GM21717 (cell line): Measurements from ENCODE around the gene MSRB3.

ENCODE experiments used
- ATAC-seq: cut with Tn5 transposase; IDR thresholded peaks from one replicate; pipeline ENCODE4 v1.9.1; 2021; ENCODE audit warnings: mild to moderate bottlenecking, moderate library complexity; ENCODE audit not compliant: unreplicated experiment

Gene MSRB3

DNA sequence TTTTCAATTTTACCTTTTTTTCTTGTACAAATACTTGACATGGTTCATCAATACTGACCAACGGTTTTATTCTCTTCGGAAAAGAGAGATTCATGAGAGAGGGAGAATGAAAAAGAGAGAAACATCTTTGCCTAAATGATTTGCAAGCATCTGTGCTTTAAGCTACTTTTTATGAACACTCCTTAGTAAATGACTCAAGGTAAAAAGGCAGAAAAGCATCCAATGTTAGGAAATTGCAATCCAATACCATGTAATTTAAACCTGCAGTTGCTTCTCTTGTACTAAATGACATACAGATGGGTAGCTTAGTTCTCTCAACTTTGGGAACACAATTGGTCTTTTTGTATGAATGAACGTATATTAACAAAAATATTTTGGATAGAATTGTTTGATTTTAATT, 46.1 kb downstream of the MSRB3 start:
- no peak for ATAC-seq

- ATAC-seq, result no peak
These were observed 46.7 kb downstream of the MSRB3 start for GRCh38 chr12:65325183-65325582.

DNA sequence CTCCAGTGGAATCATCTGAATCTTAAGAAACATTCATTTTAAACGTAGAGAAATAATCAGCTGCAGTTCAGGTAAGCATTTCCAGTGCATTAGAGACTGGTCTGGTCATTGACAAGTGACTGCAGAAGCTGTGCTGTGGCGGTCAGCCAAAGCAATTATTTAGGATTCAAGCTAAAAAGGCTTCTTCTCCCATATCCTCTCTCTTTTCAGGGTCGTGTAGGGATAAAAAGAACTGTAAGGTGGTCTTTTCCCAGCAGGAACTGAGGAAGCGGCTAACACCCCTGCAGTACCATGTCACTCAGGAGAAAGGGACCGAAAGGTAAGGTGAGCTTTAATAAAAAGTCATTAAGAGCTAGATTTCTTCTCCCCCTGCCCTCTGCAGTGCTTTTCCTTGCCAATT, 48.1 kb downstream of the MSRB3 start:
- no peak for ATAC-seq

GRCh38 chr12:65327207-65328076, 49.0 kb downstream of the MSRB3 start:
- ATAC-seq, result no peak

DNA sequence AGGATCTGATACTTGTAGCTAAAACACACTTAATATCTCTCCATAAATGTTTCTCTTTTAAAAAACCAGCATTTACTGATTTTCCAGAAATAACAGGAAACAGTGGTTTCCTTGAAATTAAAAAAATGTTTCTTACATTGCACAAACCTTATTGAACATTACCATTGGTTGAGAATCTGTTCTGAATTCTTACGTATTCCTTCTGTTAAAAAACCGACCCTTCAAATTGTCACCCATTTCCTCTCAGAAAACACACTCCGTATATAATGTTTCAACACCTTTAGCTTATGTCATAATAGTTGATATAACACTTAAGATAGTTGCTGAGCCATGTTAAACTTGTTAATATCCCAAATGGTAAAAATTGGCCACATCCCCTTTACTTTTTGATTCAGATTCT, 51.2 kb downstream of the MSRB3 start:
- ATAC-seq, result no peak

DNA sequence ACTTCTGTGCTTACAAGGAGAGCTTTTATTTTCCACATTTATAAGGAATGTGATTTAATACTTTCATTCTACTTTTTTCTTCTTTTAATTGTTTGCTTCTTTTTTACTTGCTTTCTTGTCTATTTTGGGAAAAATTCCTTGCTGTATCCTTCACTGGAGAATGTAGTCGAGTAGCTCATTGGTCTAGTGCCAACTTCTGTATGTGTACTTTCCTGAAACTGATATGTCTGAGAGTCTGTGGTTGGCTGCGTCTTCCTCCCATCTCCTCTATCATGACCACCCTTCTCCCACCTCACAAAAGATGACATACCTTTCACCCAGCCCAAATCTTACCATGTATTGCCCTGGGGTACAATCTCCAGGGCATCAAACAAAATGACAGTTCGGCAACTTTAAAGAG, 51.8 kb downstream of the MSRB3 start:
- ATAC-seq, result no peak

DNA sequence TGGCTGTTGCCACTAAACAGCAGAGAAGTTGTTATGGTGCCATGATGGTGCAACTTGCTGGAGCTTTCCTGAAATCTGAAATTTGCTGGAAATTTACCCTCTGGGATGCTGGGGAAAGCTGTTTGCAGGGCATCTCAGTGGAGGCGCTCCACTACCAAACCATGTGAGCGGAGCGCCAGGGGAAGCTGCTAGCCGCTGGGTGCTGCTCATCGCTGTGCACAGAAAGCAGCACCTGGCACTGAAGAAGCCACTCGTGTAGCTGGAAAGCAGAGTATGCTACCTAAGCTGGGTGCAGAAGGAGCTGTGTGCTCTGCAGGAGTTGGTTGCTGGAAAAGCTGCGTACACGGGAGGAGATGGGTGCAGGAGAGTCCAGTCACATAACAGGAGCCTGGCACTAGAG, 53.0 kb downstream of the MSRB3 start:
- no peak for ATAC-seq

DNA sequence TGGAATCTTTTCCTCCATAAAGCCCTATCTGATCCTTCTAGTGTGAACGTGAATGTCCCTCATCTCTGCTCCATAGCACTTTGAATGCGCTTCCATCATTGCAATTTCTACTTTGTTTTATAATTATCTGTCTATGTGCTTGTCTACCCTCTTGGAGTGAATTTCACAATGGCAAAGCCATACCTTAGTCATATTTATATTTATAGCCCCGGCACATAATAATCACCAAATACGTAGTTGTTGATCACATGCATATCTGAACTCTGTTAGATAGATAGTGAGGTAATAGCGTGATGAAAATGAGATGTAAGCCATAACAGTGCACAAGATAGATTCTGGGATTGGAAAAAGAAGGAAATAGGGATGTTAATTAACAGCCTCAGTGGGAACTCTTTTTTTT, 55.2 kb downstream of the MSRB3 start:
- no peak for ATAC-seq

GRCh38 chr12:65334521-65334920, 56.0 kb downstream of the MSRB3 start:
- no peak for ATAC-seq

GRCh38 chr12:65335021-65335714, 56.7 kb downstream of the MSRB3 start:
- no peak for ATAC-seq

- ATAC-seq, result no peak
These were observed 57.5 kb downstream of the MSRB3 start for GRCh38 chr12:65335981-65336380.

- no peak for ATAC-seq
These were observed 60.7 kb downstream of the MSRB3 start for GRCh38 chr12:65339161-65339560.

DNA sequence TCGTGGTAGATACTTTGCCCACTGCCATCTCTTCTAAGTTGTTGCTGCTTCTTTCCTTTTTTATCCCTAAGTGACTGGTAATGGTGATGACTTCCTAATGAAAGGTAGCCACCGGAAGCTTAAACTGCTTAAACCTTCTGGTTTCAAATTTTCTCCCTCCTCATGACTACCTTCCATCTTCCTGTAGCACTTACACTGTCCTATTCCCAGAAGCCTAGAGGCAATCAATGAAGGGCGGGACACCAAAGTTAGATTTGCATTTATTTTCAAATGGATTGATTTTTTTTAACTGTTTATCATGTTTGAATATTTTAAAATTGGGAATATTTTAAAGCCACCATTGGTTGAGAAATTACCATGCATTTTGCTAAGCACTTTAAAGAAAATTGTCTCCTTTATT, 64.7 kb downstream of the MSRB3 start:
- no peak for ATAC-seq

- no peak for ATAC-seq
These were observed 65.3 kb downstream of the MSRB3 start for GRCh38 chr12:65343801-65344200.

- ATAC-seq, result no peak
These were observed 77.0 kb downstream of the MSRB3 start for GRCh38 chr12:65355461-65355860.

GRCh38 chr12:65362234-65363031, 84.0 kb downstream of the MSRB3 start:
- ATAC-seq, result no peak

- no peak for ATAC-seq
These were observed 85.6 kb downstream of the MSRB3 start for GRCh38 chr12:65364046-65364445.

GRCh38 chr12:65367396-65367795, 88.9 kb downstream of the MSRB3 start:
- no peak for ATAC-seq

- ATAC-seq, result no peak
These were observed 89.6 kb downstream of the MSRB3 start for GRCh38 chr12:65368055-65368454.

GRCh38 chr12:65372574-65372973, 94.1 kb downstream of the MSRB3 start:
- ATAC-seq, result no peak

- no peak for ATAC-seq
These were observed 105.8 kb downstream of the MSRB3 start for GRCh38 chr12:65384240-65384639.

GRCh38 chr12:65387396-65387795, 108.9 kb downstream of the MSRB3 start:
- ATAC-seq, result no peak
